SU-DHL-6 (cell line): ENCODE results near the gene C1orf210.

Source experiments
- EZH2phosphoT487 ChIP-seq: fragments of 200-600 bp; sonication (generic), shearing (Covaris generic); conservative IDR thresholded peaks from 2 replicates; pipeline ENCODE4 v1.6.1; 2018; ENCODE audit warnings: mild to moderate bottlenecking, antibody characterized with exemption, low read length, moderate library complexity, mixed read lengths
- TF ChIP-seq, protein P1 (sequence below): fragments of 200-600 bp; sonication (generic); IDR thresholded peaks from one replicate; pipeline ENCODE4 v1.5.1; 2017; ENCODE audit warnings: antibody characterized with exemption, mild to moderate bottlenecking, low read length, moderate library complexity; ENCODE audit not compliant: insufficient read depth, poor library complexity, severe bottlenecking

DNA sequence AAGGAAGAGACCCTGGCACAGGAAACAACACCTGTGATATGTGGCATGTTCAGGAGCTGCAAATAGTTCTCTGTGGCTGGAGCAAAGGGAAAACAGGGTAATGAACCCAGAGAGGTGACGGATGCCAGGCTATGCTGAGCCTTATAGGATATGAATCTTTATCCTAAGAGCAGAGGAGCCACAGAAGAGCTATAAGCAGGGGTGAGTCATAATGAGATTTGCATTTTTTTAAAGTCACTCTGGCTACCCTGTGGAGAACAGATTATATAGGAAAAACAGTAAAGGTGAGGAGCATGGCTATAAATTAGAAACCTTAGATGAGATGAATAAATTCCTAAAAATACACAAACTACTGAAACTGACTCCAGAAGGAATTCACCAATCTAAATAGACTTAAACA, 39.4 kb upstream of the C1orf210 start:
- TF ChIP-seq, protein P1, sequence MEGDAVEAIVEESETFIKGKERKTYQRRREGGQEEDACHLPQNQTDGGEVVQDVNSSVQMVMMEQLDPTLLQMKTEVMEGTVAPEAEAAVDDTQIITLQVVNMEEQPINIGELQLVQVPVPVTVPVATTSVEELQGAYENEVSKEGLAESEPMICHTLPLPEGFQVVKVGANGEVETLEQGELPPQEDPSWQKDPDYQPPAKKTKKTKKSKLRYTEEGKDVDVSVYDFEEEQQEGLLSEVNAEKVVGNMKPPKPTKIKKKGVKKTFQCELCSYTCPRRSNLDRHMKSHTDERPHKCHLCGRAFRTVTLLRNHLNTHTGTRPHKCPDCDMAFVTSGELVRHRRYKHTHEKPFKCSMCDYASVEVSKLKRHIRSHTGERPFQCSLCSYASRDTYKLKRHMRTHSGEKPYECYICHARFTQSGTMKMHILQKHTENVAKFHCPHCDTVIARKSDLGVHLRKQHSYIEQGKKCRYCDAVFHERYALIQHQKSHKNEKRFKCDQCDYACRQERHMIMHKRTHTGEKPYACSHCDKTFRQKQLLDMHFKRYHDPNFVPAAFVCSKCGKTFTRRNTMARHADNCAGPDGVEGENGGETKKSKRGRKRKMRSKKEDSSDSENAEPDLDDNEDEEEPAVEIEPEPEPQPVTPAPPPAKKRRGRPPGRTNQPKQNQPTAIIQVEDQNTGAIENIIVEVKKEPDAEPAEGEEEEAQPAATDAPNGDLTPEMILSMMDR, result no peak
- no peak for TF ChIP-seq EZH2phosphoT487
